Activated CD4-positive, alpha-beta T cell treated with anti-CD3 and anti-CD28 coated beads, Interleukin-2, amount 50 U/mL, for 16 hours (primary cell): Measurements from ENCODE around the gene PPM1J.
A peak's percentile ranks its signal among the peaks of the same experiment; 100 is the strongest.

Source experiments
- DNase-seq: peaks from one replicate; pipeline ENCODE4 v3.0.0-alpha.2; 2020

The PPM1J gene

DNA sequence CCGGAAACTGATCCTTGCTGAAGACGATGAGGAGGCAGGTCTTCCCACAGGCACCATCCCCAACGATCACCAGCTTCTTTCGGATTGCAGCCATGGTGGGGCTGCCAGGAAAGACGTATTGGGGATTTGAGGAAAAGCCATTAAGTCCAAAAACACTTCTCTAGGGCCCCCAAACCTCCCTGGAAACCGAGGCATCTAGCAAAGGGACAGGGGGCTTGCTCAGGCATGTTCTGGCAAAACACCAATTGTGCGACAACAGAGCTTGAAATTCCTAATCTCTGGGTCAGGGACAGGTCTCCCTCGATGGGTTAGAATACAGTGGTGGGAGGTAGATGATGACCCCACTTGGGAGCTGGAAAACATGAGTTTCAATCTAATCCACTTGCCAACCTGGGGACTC lies 11.4 kb downstream of the PPM1J start:
- DNase-seq: no peak

- DNase-seq: no peak
These were observed 12.5 kb downstream of the PPM1J start for GRCh38 chr1:112702420-112703261.

GRCh38 chr1:112702067-112702395 lies 13.1 kb downstream of the PPM1J start:
- no peak for DNase-seq

GRCh38 chr1:112701227-112702066 lies 13.7 kb downstream of the PPM1J start:
- no peak for DNase-seq

DNA sequence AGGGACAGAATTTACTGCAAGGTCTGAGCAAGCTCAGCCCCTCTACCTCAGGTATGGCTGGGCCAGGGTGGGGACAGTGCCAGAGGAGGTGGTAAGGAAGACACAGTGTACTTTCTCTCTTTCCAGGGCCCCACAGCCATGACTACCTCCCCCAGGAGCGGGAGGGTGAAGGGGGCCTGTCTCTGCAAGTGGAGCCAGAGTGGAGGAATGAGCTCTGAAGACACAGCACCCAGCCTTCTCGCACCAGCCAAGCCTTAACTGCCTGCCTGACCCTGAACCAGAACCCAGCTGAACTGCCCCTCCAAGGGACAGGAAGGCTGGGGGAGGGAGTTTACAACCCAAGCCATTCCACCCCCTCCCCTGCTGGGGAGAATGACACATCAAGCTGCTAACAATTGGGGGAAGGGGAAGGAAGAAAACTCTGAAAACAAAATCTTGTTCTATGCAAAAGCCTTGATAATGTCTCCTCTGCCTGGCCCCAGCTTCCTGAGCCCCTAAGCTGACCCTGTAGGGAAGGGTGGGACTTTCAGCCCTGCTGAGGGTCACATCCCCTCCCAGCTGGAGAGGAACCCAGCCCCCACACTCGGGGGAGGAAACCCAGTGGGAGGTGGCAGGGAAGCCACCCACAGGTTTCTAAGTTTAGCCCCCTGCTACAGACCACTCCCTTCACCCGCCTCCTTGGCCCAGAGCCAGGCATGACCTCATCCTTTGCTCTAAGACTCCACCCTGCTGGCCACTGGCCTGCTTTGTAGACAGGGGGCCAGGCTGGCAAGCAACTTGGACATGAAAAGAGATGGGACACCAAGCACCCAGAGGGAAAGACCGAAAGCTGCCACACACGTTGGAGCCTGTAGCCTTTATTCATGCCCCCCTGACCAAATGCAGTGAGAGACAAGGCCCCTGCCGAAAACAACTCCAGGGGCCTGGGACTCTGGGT lies 14.6 kb downstream of the PPM1J start:
- DNase-seq: peak; percentile 46

DNA sequence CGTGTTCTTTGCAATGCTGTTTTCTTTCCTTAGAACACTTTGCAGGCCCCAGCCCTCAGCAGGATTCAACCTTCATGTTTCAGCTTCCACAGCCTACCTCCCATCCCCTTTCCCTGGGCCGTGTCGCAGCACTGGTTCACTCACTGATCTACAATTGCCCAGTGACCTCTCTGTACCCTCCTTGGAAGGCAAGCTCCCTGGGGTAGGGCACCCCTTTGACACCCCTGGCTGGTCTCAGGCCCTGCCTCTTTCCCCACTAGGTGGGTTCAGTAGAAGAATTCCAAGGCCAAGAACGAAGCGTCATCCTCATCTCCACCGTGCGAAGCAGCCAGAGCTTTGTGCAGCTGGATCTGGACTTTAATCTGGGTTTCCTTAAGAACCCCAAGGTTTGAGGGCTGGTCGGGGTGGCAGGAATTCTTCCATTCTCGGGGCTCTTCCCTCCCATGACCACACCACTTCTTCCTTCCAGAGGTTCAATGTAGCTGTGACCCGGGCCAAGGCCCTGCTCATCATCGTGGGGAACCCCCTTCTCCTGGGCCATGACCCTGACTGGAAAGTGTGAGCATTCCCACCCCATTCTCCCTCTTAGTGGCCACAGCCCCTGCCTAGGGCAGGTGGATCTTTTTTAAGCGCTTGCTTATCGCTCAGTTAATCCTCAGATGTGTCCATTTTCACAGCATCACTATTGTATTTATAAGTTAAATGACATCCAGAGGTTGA lies 15.5 kb downstream of the PPM1J start:
- no peak for DNase-seq

- DNase-seq: no peak
These were observed 16.5 kb downstream of the PPM1J start for GRCh38 chr1:112698366-112699310.

DNA sequence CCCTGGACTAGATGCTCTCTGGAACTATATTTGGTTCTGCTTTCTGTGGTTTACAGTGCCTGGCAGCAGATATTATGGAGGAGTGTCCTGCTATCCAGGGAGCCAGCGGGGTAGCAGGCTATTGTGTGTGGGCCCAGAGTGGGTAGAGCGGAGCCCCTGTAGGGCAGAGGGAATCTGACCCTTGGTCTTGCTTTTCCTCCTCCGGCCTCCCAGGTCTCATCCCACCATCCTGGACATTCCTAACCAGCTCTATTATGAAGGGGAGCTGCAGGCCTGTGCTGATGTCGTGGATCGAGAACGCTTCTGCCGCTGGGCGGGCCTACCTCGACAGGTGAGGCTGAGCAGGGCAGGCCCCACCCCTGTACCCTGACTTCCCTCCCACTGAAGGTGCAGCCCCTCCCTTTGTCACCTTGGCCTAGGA lies 17.3 kb downstream of the PPM1J start:
- no peak for DNase-seq

DNA sequence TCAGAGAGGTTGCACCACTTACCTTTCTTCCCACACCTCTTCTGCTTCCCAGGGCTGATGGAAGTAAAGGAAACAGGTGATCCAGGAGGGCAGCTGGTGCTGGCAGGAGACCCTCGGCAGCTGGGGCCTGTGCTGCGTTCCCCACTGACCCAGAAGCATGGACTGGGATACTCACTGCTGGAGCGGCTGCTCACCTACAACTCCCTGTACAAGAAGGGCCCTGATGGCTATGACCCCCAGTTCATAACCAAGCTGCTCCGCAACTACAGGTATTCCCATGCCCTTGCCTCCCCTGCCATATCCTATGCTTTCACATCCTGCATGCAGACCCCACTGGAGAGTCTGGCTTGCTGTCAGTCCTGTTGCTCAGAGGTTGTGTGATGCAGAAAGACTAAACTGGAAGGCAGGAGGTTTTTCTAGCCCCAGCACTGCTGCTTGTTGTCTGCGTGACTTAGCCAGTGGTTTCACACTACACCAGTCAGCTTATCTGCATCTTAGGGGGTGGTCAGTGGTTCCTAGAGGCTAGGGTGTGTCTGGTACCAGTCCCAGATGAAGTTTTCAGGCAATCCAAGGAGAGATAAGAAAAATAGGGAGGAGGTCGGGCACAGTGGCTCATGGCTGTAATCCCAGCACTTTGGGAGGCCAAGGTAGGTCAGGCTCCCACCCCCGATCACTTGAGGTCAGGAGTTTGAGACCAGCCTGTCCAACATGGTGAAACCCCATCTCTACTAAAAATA lies 18.4 kb downstream of the PPM1J start:
- no peak for DNase-seq

DNA sequence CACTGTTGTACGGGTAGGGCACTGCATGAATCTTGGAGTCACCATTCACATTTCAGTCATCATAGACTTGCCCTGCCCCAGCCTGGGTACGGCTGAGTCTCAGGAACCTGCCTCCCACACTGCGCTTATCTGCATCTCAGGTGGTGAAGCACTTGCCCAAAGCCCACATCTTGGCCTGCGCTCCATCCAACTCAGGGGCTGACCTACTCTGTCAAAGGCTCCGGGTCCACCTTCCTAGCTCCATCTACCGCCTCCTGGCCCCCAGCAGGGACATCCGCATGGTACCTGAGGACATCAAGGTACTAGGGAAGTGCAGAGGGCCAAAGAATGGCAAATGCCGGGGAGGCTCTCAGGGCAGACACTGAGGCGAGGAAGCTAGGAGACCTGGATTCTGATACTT lies 19.9 kb downstream of the PPM1J start:
- DNase-seq: no peak

GRCh38 chr1:112694363-112694929 lies 20.7 kb downstream of the PPM1J start:
- no peak for DNase-seq

- no peak for DNase-seq
These were observed 21.3 kb downstream of the PPM1J start for GRCh38 chr1:112693821-112694220.

- no peak for DNase-seq
These were observed 22.5 kb downstream of the PPM1J start for GRCh38 chr1:112692681-112693080.

DNA sequence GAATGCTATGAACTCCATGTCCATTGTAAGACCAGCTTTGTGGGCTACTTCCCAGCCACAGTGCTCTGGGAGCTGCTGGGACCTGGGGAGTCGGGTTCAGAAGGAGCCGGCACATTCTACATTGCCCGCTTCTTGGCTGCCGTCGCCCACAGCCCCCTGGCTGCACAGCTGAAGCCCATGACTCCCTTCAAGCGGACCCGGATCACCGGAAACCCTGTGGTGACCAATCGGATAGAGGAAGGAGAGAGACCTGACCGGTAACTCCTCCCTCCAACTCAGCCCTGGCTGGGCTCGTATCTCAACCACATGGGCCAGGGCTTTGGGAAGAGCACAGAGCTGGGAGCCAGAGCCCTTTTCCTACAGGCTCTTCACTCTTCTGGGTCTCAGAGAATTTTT lies 25.3 kb downstream of the PPM1J start:
- DNase-seq: no peak

DNA sequence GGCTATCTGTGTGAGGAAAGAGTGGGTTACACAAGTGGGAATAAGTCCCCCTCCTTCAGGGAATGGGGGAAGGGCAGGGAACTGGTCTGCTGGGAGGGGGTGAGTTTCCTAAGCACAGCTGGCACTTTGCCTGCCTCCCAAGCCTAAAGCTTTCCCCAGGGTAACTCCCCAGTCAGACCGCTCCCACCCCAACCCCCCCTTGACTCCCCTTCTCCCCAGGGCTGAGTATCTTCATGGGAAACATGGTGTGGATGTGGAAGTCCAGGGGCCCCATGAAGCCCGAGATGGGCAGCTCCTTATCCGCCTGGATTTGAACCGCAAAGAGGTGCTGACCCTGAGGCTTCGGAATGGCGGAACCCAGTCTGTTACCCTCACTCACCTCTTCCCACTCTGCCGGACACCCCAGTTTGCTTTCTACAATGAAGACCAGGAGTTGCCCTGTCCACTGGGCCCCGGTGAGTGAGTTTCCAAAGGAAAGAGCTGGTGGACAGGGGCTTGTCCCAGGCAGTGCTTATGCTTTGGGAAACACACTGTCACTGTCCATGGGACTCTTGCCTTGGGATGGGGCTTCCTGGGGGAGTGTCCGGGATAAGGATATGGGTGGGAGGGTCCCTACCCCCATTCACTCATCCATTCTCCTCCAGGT lies 25.8 kb downstream of the PPM1J start:
- no peak for DNase-seq

GRCh38 chr1:112688781-112689193 lies 26.3 kb downstream of the PPM1J start:
- no peak for DNase-seq

- no peak for DNase-seq
These were observed 27.2 kb downstream of the PPM1J start for GRCh38 chr1:112687785-112688496.

DNA sequence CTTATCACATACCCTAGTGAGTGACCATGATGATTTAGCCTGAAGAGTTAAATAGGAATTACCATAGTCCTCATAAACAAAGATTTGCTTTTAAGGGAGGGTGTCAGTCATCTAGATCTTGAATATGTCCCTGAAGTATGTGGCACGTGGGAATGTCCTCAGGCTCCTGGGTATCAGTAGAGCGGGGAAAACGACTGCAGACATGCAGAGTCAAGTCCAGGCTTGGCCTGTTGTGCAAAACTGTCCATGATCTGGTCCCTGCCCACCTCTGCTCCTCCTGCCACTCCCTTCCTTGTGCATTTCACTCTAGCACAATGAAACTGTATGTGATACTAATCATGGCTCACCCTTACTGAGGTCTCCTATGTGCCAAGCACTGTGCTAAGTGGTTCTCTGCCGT lies 27.8 kb downstream of the PPM1J start:
- DNase-seq: no peak

- no peak for DNase-seq
These were observed 28.3 kb downstream of the PPM1J start for GRCh38 chr1:112686835-112687234.
